Measurements from ENCODE around the gene ZNF518A. TPM values are rescaled to one million over a fixed set of nuclear protein-coding genes. Genes with fewer than 3 reads are reported as not detected.
A peak's percentile ranks its signal among the peaks of the same experiment; 100 is the strongest.

The ZNF518A gene
- total and polyA plus RNA-seq, 10 of the 15 experiments (the other 5 are each of a cell fraction or from before 2014, with no cell fraction given): 3.7 to 24.4 (median 15.4) TPM

DNA sequence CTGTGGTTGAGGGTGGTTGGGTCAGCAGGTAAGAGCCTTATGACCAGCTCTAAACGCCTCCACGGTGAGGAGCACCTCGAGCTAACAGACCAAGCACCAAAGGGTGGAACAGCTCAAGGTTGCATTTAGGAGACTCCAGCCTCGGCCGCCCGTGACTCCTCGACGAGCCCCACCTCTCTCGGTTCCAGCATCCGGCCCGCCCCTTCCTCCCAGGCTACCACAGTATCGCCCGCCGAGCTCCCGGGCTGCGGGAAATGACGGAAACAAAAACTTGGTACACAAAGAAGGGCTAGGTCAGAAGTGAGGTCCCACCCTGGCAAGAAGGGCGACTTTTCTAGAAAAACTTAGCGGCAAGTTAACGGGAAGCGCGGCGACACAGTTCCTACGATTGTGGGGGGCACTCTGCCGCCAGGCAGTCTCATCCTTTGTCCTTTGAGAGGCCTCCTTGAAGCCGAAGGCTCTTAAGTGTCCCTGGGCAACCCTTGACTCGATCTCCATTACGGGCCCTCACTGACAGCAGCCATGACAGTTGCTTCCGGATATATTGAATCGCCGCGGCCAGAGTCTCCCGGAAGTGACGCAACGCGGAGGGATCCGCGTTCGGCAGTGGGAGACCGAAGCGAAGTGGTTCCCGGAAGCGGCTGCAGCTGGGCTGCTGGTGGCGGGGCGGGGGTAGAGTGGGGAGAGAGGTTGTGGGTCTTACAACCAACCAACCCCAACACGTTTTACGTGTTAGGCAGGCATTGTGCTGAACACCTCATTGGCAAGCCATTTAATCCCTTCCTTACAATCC lies 40.2 kb upstream of the ZNF518A start (continued):
- TF ChIP-seq, protein P1, sequence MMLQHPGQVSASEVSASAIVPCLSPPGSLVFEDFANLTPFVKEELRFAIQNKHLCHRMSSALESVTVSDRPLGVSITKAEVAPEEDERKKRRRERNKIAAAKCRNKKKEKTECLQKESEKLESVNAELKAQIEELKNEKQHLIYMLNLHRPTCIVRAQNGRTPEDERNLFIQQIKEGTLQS (IDR thresholded peaks at IDR 0.05; ENCODE audit: borderline replicate concordance, extremely low read depth, low read depth, low read length): no peak; the same call in 1 of the 2 replicates
- peak; percentile 49; the same call in 1 of the 2 replicates for TF ChIP-seq BRCA1 (IDR thresholded peaks at IDR 0.05; ENCODE audit: low read depth, low read length)
- no peak for TF ChIP-seq STAT1 (conservative IDR thresholded peaks at IDR 0.05)
- TF ChIP-seq, protein P2, sequence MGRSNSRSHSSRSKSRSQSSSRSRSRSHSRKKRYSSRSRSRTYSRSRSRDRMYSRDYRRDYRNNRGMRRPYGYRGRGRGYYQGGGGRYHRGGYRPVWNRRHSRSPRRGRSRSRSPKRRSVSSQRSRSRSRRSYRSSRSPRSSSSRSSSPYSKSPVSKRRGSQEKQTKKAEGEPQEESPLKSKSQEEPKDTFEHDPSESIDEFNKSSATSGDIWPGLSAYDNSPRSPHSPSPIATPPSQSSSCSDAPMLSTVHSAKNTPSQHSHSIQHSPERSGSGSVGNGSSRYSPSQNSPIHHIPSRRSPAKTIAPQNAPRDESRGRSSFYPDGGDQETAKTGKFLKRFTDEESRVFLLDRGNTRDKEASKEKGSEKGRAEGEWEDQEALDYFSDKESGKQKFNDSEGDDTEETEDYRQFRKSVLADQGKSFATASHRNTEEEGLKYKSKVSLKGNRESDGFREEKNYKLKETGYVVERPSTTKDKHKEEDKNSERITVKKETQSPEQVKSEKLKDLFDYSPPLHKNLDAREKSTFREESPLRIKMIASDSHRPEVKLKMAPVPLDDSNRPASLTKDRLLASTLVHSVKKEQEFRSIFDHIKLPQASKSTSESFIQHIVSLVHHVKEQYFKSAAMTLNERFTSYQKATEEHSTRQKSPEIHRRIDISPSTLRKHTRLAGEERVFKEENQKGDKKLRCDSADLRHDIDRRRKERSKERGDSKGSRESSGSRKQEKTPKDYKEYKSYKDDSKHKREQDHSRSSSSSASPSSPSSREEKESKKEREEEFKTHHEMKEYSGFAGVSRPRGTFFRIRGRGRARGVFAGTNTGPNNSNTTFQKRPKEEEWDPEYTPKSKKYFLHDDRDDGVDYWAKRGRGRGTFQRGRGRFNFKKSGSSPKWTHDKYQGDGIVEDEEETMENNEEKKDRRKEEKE (IDR thresholded peaks at IDR 0.05): no peak
- TF ChIP-seq PML (IDR thresholded peaks at IDR 0.05; ENCODE audit: low read length): peak; percentile 98
- peak; percentile 57 for TF ChIP-seq SMAD1 (IDR thresholded peaks at IDR 0.05; ENCODE audit: low read depth, partially characterized antibody)
- TF ChIP-seq, protein P3, sequence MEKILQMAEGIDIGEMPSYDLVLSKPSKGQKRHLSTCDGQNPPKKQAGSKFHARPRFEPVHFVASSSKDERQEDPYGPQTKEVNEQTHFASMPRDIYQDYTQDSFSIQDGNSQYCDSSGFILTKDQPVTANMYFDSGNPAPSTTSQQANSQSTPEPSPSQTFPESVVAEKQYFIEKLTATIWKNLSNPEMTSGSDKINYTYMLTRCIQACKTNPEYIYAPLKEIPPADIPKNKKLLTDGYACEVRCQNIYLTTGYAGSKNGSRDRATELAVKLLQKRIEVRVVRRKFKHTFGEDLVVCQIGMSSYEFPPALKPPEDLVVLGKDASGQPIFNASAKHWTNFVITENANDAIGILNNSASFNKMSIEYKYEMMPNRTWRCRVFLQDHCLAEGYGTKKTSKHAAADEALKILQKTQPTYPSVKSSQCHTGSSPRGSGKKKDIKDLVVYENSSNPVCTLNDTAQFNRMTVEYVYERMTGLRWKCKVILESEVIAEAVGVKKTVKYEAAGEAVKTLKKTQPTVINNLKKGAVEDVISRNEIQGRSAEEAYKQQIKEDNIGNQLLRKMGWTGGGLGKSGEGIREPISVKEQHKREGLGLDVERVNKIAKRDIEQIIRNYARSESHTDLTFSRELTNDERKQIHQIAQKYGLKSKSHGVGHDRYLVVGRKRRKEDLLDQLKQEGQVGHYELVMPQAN (conservative IDR thresholded peaks at IDR 0.05): peak; percentile 93
- TF ChIP-seq GABPA (IDR thresholded peaks at IDR 0.05; ENCODE audit: low read depth): peak; percentile 96
- peak; percentile 57 for TF ChIP-seq EGR1 (IDR thresholded peaks at IDR 0.05; ENCODE audit: borderline replicate concordance in 1 of 2, low read depth in 2 of 2, low read length in 2 of 2)
- peak; percentile 98 for TF ChIP-seq YY1 (IDR thresholded peaks at IDR 0.05; ENCODE audit: low read depth, low read length)
- peak; percentile 87 for TF ChIP-seq ATF7 (IDR thresholded peaks at IDR 0.05; ENCODE audit: low read depth)
- TF ChIP-seq ZSCAN29 (IDR thresholded peaks at IDR 0.05): 0 out of 2 replicates have a peak, but pooled peaks have one; percentile 44
- TF ChIP-seq, protein P4, sequence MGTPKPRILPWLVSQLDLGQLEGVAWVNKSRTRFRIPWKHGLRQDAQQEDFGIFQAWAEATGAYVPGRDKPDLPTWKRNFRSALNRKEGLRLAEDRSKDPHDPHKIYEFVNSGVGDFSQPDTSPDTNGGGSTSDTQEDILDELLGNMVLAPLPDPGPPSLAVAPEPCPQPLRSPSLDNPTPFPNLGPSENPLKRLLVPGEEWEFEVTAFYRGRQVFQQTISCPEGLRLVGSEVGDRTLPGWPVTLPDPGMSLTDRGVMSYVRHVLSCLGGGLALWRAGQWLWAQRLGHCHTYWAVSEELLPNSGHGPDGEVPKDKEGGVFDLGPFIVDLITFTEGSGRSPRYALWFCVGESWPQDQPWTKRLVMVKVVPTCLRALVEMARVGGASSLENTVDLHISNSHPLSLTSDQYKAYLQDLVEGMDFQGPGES (IDR thresholded peaks at IDR 0.05): peak; percentile 6; the same call in 1 of the 2 replicates
- TF ChIP-seq, protein P5, sequence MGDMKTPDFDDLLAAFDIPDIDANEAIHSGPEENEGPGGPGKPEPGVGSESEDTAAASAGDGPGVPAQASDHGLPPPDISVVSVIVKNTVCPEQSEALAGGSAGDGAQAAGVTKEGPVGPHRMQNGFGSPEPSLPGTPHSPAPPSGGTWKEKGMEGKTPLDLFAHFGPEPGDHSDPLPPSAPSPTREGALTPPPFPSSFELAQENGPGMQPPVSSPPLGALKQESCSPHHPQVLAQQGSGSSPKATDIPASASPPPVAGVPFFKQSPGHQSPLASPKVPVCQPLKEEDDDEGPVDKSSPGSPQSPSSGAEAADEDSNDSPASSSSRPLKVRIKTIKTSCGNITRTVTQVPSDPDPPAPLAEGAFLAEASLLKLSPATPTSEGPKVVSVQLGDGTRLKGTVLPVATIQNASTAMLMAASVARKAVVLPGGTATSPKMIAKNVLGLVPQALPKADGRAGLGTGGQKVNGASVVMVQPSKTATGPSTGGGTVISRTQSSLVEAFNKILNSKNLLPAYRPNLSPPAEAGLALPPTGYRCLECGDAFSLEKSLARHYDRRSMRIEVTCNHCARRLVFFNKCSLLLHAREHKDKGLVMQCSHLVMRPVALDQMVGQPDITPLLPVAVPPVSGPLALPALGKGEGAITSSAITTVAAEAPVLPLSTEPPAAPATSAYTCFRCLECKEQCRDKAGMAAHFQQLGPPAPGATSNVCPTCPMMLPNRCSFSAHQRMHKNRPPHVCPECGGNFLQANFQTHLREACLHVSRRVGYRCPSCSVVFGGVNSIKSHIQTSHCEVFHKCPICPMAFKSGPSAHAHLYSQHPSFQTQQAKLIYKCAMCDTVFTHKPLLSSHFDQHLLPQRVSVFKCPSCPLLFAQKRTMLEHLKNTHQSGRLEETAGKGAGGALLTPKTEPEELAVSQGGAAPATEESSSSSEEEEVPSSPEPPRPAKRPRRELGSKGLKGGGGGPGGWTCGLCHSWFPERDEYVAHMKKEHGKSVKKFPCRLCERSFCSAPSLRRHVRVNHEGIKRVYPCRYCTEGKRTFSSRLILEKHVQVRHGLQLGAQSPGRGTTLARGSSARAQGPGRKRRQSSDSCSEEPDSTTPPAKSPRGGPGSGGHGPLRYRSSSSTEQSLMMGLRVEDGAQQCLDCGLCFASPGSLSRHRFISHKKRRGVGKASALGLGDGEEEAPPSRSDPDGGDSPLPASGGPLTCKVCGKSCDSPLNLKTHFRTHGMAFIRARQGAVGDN (IDR thresholded peaks at IDR 0.05): peak; percentile 85
- no peak for TF ChIP-seq SUPT20H (IDR thresholded peaks at IDR 0.05; ENCODE audit: borderline replicate concordance, control insufficient read depth, low read depth, low read length)
- TF ChIP-seq CBX3 (IDR thresholded peaks at IDR 0.05; ENCODE audit: borderline replicate concordance, low read depth): no peak
- no peak for TF ChIP-seq NFYB (IDR thresholded peaks at IDR 0.05; ENCODE audit: insufficient read depth, low read depth, low read length)
- TF ChIP-seq RUNX3 (IDR thresholded peaks at IDR 0.05; ENCODE audit: low read length): peak; percentile 66
- TF ChIP-seq ZNF384 (IDR thresholded peaks at IDR 0.05; ENCODE audit: borderline replicate concordance, low read depth, low read length): no peak

All from GM12878 (cell line).